Stimulated activated CD8-positive, alpha-beta memory T cell treated with anti-CD3 and anti-CD28 coated beads, Interleukin-4, amount 100 ng/mL, for 24 hours (primary cell): Measurements from ENCODE around the gene CARS1.

Experiments
- DNase-seq: peaks from one replicate; pipeline ENCODE4 v3.0.0-alpha.2; 2020; ENCODE audit warnings: low read depth

Gene CARS1

DNA sequence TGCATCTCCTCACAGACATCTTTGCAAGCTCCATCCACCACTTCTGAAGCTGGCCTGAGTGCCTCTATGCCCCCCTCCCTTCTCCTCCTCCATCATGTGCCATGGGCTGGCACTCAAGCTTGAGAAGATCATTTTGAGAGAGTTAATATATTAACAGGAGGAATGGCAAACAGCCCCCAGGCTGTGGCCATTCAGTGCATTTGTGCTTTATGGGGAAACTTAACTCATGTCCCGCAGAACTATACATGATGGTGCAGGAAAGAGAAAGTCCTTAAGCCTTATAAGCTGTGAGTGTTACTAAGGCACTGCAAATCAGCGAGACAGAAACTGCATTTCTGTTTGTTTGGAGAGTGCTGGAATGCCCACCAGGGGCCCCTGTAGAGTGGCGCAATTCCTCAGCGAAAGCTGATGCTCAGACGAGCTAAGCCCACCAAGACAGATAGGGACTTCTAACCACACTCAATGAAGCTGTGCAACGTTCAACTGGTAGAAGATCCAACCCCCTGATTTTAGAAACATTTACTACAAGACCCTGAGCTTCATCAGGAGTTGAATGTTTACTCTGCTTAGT lies 101.2 kb downstream of the CARS1 start:
- DNase-seq: no peak

DNA sequence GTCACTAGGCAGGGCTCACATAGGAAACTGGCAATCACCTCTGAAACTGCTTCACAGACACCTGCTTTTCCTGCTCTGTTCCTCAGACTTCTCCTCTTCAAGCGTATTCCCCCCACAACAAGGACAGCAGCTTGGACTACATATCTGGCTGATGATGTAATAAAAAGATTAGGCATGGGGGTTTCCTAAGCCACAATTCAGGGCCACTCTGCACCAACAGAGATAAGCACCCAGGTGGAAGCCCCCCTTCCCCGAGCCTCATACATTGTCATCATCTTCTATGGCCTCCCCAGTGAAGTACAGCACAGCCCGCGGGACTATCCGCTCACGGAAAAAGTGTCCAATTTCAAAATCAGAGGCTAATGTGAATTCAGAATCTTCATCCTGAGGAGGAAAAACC lies 103.0 kb downstream of the CARS1 start:
- DNase-seq: no peak

DNA sequence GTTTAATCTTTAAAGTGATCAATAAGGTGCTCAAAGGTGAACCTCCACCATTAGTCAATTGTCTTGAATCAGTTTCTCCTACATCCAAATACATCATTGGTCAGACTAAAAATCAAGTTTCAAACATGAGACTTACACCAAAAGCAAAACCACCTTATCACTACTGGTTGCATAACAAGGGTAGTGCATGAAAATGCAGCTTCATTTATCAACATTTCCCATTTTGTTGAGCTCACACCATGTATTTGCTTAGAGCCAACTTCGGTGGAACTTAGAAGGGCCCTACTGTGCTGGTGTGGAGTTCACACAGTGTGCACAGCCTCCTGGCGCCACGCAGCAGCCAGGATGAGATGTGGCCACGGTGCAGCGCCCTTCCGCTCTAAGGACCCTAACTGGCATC lies 104.9 kb downstream of the CARS1 start:
- no peak for DNase-seq

DNA sequence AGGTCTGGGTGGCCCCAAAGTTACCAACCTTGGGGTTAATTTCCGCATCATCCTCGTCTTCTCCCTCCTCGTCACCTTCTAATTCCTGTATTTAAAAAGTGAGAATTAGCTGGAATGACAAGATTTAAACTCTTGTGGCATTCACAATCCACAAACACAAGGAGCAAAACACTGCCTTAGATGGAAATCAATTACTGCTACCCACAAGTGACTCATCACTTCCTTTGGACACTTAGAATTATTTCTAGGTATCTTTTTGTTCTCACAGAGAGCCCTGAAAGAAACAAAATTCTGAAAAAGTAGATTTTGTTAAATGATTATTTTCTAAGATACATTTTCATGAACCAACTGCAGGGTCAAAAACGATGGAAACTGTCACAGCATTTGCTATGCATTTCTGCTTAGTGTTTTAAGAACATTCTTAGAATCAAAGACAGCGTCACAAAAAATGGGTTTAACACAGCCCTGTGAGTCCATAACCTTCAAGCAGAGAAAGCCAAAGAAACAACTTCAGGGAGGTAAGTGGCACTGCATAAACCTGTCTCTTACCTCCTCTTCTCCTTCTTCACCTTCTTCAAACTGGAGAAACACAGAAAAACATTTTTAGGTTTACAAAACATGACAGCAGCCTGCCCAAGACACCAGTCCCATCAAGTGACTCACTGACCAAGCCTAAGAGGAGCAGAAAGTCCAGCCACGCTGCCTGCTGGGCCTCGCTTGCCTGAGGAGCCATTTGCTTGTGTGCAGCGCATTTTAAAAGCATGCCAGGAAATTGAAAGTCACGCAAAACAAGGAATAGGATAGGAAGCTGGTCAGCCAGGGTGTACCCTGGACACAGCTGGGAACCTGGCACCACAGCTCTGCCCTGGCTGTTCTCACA lies 105.8 kb downstream of the CARS1 start:
- no peak for DNase-seq
